Nephron (organoid): ENCODE results near the gene PTCD2.
"Not testable (repeated sequence)": the region's sequence is repeated elsewhere in the genome, so short reads cannot be mapped to it uniquely, and the experiment has no call there.

Experiments used
- H3K27ac Mint-ChIP-seq, 3 experiments: 2 replicates each; pipeline ENCODE4 v1.8.0; 2020; ENCODE audit warnings: mixed read lengths in 3 of 3, mild to moderate bottlenecking in 2 of 3, moderate library complexity in 1 of 3
- H3K27me3 Mint-ChIP-seq: 2 replicates; pipeline ENCODE4 v1.8.0; 2021; ENCODE audit warnings: low read depth, mild to moderate bottlenecking, moderate library complexity, mixed read lengths
- H3K36me3 Mint-ChIP-seq: 2 replicates; pipeline ENCODE4 v1.8.0; 2020; ENCODE audit warnings: low read depth, mixed read lengths
- H3K4me1 Mint-ChIP-seq: 2 replicates; pipeline ENCODE4 v1.8.0; 2020; ENCODE audit warnings: mixed read lengths
- H3K4me3 Mint-ChIP-seq, 3 experiments: 2 replicates each; pipeline ENCODE4 v1.8.0; 2020; ENCODE audit warnings: mild to moderate bottlenecking in 3 of 3, mixed read lengths in 3 of 3, moderate library complexity in 2 of 3
- H3K9me3 Mint-ChIP-seq: 2 replicates; pipeline ENCODE4 v1.8.0; 2020; ENCODE audit warnings: mixed read lengths
- TF ChIP-seq, protein P1 (sequence below), 3 experiments: fragments of 200-600 bp; sonication (generic); IDR thresholded peaks; one replicate each; pipeline ENCODE4 v1.5.0; 2021; ENCODE audit warnings: antibody characterized with exemption in 3 of 3; ENCODE audit not compliant: unreplicated experiment in 3 of 3

The PTCD2 gene

DNA sequence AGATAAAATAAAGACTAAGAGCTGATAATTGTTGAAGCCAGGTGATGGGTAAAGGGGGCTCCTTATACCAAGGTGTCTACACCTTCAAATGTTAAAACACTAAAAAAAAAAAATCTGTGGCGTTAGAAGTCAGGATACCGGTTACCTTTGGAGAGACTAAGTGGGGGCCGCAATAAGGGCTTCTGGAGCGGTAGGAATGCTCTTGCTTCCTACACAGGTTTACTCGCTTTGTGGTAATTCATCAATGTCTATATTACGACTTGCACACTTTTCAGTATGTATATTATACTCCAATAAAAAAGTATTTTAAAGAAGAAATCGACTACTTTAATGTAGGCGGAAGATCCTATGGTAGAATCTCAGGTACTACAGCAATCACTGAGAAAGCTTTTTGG lies 12.6 kb upstream of the PTCD2 start:
- peak overlapping the region; percentile 69 to 98 (median 73) for H3K27ac Mint-ChIP-seq
- H3K4me1 Mint-ChIP-seq: peaks cover 13% of the 10 kb centered on the region
- peak overlapping the region; percentile 85 to 93 (median 91) for H3K4me3 Mint-ChIP-seq
- TF ChIP-seq, protein P1, sequence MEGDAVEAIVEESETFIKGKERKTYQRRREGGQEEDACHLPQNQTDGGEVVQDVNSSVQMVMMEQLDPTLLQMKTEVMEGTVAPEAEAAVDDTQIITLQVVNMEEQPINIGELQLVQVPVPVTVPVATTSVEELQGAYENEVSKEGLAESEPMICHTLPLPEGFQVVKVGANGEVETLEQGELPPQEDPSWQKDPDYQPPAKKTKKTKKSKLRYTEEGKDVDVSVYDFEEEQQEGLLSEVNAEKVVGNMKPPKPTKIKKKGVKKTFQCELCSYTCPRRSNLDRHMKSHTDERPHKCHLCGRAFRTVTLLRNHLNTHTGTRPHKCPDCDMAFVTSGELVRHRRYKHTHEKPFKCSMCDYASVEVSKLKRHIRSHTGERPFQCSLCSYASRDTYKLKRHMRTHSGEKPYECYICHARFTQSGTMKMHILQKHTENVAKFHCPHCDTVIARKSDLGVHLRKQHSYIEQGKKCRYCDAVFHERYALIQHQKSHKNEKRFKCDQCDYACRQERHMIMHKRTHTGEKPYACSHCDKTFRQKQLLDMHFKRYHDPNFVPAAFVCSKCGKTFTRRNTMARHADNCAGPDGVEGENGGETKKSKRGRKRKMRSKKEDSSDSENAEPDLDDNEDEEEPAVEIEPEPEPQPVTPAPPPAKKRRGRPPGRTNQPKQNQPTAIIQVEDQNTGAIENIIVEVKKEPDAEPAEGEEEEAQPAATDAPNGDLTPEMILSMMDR (IDR thresholded peaks at IDR 0.05; ENCODE audit: unreplicated experiment in 3 of 3): no peak
- H3K36me3 Mint-ChIP-seq: peaks cover 43% of the 10 kb centered on the region
- H3K27me3 Mint-ChIP-seq: no peaks in the 10 kb centered on the region
- H3K9me3 Mint-ChIP-seq: no peaks in the 10 kb centered on the region

DNA sequence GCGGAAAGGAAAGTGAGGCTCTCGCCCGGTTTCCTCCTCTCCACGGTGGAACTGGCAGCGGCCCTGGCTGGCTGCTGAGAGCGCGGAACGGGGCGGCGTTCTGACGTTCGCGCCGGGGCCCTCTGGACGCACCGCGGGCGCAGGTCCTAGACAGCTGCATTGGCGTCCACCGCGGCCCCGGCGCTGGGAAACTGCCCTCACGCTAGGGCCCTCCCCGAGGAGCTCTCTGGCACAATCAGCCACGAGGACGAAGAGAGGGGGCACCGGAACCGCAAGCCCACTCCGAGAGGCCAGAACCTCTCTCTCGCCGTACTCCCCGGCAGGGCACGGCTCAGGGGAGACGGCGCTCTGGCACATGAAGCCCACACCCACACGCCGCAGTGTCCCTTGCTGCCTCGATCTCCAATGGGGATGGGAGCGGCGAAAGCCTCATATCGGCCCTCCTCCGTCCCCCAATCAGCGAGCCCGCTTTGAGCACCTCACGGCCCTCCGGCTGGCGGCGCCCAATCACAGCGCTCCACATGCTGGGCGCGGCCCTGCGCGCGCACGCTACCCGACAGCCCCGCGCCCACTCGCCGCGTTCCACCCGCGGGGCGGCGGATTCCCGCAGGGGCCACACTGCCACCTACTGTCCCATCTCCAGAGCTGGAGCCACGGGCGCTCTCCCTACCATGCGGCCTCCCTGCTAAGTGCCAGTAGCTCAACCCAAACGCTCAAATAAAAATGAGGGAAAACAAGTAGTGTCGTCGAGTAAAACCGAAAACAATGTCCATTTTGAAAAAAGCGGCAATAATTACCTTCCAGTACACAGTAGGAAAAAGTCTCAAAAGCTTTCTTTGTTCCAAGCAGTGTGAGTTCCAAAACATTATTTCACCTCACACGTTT lies 12.0 kb upstream of the PTCD2 start:
- Mint-ChIP-seq H3K9me3 (no peaks in the 10 kb centered on the region), H3K4me1 (peaks cover 13% of the 10 kb centered on the region), H3K4me3 (peak overlapping the region; percentile 85 to 93 (median 91)), H3K27ac (peak overlapping the region; percentile 69 to 98 (median 73)), H3K36me3 (peaks cover 40% of the 10 kb centered on the region), H3K27me3 (no peaks in the 10 kb centered on the region)
- TF ChIP-seq, protein P1 (IDR thresholded peaks at IDR 0.05; ENCODE audit: unreplicated experiment in 3 of 3): peak; percentile 73 to 88 (median 82)

DNA sequence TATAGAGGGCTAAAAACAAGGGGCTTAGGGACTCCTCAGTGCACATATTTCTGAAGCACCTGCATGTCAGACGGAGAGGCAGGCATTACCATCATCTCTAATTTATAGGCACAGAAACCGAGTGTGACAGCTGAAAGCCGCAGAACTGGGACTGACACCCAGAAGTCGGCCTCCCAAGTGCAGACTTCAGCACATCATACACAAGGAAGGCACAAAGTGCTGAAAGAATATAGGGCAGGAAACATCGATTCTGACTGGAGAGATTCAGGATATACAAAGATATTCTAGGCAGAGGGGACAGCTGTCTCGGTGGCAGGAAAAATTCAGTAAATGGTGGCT lies 11.4 kb upstream of the PTCD2 start:
- TF ChIP-seq, protein P1 (IDR thresholded peaks at IDR 0.05; ENCODE audit: unreplicated experiment in 3 of 3): no peak
- H3K4me3 Mint-ChIP-seq: peak overlapping the region; percentile 85 to 93 (median 91)
- H3K27me3 Mint-ChIP-seq: no peaks in the 10 kb centered on the region
- H3K36me3 Mint-ChIP-seq: peaks cover 34% of the 10 kb centered on the region
- H3K27ac Mint-ChIP-seq: peak overlapping the region; percentile 69 to 98 (median 73)
- H3K9me3 Mint-ChIP-seq: no peaks in the 10 kb centered on the region
- H3K4me1 Mint-ChIP-seq: peaks cover 13% of the 10 kb centered on the region

DNA sequence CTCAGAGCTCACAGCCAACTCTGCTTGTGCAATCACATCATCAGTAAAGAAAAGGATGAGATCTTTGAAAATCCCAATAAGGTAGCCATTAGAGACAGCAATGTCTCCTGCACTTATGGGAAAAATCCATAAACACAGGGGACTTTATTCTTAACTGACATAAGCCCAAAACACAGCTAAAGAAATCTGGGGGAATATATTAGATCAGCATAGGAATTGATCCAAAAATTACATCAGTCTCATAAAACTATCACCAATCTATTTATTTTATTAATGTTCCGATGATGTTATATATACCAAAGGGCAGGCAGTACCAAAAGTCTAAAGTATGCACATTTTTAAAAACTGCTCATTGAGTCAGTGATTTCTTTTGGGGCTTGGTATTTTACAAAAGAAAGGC lies 7.0 kb upstream of the PTCD2 start:
- Mint-ChIP-seq H3K27ac (no peak overlapping the region), H3K4me3 (no peak overlapping the region), H3K9me3 (no peaks in the 10 kb centered on the region), H3K4me1 (peaks cover 13% of the 10 kb centered on the region), H3K27me3 (no peaks in the 10 kb centered on the region), H3K36me3 (peaks cover 36% of the 10 kb centered on the region)
- TF ChIP-seq, protein P1 (IDR thresholded peaks at IDR 0.05; ENCODE audit: unreplicated experiment in 3 of 3): no peak

DNA sequence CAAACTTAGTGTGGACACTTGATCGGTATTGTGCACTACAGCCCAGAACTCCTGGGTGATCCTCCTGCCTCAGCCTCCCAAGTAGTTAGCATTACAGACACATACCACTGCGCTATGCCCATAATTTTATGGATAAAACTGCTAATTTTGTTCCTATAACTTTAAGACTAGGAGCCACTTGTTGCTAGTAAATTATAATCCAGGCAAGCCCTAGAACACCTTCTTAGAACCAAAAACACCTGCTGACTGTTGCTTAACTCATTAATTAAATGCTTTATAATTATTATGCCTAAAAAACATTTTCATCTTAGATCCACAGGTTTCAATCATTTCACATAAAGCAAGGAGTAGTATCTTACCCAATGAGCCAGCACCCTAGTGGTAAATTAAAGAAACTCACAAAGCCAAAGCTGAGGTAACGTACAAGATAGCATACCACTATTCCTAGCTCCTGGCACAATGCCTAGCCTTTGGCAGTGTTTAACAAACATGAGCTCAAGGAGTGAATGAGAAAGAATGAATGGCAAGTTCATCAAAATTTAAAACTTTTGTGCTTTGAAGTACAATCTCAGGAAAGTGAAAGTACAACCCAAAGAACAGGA lies 5.5 kb upstream of the PTCD2 start:
- TF ChIP-seq, protein P1 (IDR thresholded peaks at IDR 0.05; ENCODE audit: unreplicated experiment in 3 of 3): peak in 2 of 3 experiments; percentile 11 to 22
- Mint-ChIP-seq H3K27ac (peak overlapping the region in 1 of 3 experiments; percentile 11), H3K4me3 (peak overlapping the region in 1 of 3 experiments; percentile 49), H3K9me3 (no peaks in the 10 kb centered on the region), H3K4me1 (peaks cover 12% of the 10 kb centered on the region), H3K36me3 (peaks cover 29% of the 10 kb centered on the region), H3K27me3 (no peaks in the 10 kb centered on the region)

DNA sequence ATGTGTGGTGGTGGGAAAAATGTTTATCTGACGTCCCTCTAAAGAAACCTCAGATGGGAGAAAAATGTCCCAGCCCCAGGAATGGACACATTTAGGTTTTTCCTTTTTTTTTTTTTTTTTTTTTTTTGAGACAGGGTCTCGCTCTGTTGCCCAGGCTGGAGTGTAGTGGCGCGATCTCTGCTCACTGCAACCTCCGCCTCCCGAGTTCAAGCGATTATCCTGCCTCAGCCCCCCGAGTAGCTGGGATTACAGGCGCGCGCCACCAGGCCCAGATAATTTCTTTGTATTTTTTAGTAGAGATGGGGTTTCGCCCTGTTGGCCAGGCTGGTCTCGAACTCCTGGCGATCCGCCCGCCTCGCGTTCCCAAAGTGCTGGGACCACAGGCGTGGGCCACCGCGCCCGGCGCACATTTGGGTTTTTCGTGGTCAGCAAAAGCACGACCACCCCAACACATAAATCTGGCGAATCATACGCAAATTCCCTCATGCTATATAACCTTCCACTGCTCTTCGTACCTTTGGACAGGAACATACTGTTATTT lies 668 bp upstream of the PTCD2 start:
- not testable (repeated sequence) for H3K27me3 Mint-ChIP-seq, H3K9me3 Mint-ChIP-seq
- H3K4me3 Mint-ChIP-seq: peak overlapping the region; percentile 98 to 100 (median 99)
- H3K4me1 Mint-ChIP-seq: peaks cover 16% of the 10 kb centered on the region
- H3K36me3 Mint-ChIP-seq: peaks cover 20% of the 10 kb centered on the region
- H3K27ac Mint-ChIP-seq: peak overlapping the region; percentile 94 to 99 (median 99)
